ENCODE results near the gene C13orf46.

DNA sequence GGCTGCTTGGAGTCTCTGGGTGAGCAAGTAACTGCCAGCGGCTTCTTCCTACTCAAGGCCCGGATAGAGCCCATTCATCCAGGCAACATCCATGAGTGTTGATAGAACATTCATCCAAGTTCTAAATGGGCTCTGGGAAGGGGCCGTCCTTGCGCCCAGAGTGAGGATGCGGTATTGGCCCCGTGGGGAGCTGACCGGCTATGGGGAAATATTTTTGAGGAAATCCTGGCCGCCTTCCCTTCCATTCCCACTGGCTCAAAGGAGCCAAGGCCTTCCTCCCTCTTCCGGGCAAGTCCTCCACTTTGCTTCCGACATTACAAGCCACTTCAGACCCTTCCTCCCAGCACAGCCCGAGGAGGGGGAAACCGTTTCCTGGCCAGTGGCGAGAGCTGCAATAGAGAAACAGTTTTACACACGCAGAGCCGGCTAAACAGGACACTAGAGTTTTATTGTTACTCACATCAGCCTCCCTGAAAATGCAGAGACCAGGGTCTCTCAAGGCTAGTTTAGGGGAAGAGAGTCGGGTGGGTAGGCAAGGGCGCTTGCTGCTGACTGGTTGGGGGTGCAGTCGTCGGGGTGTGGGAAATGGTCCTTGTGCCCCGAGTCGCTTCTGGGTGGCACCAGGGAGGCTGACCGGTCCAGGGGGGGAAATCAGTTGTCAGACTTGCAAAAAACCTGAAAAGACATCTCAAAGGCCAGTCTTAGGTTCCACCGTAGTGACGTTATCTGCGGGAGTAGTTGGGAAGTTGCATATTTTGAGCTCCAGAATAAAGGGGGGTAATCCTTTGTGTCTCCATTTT is 37.5 kb downstream of the C13orf46 start:
- no peak for TF ChIP-seq RFX5 (IDR thresholded peaks at IDR 0.05)
- no peak for TF ChIP-seq EP300 (IDR thresholded peaks at IDR 0.05)
- no peak for TF ChIP-seq EHMT2 (IDR thresholded peaks at IDR 0.05; ENCODE audit: low read depth)
- no peak for TF ChIP-seq CEBPB (IDR thresholded peaks at IDR 0.05)
- TF ChIP-seq, protein P1, sequence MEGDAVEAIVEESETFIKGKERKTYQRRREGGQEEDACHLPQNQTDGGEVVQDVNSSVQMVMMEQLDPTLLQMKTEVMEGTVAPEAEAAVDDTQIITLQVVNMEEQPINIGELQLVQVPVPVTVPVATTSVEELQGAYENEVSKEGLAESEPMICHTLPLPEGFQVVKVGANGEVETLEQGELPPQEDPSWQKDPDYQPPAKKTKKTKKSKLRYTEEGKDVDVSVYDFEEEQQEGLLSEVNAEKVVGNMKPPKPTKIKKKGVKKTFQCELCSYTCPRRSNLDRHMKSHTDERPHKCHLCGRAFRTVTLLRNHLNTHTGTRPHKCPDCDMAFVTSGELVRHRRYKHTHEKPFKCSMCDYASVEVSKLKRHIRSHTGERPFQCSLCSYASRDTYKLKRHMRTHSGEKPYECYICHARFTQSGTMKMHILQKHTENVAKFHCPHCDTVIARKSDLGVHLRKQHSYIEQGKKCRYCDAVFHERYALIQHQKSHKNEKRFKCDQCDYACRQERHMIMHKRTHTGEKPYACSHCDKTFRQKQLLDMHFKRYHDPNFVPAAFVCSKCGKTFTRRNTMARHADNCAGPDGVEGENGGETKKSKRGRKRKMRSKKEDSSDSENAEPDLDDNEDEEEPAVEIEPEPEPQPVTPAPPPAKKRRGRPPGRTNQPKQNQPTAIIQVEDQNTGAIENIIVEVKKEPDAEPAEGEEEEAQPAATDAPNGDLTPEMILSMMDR (IDR thresholded peaks at IDR 0.05): no peak
- TF ChIP-seq, protein P2, sequence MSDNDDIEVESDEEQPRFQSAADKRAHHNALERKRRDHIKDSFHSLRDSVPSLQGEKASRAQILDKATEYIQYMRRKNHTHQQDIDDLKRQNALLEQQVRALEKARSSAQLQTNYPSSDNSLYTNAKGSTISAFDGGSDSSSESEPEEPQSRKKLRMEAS (IDR thresholded peaks at IDR 0.05): no peak
- no peak for TF ChIP-seq CBX2 (IDR thresholded peaks at IDR 0.05; ENCODE audit: borderline replicate concordance, low read depth)
- no peak for TF ChIP-seq SREBF2 (IDR thresholded peaks at IDR 0.05)
- TF ChIP-seq HOXA7 (CRISPR knock-in tag; IDR thresholded peaks at IDR 0.05): no peak
